NCI-H774 (cell line): Measurements from ENCODE around the gene ACSL3.
A peak's percentile ranks its signal among the peaks of the same experiment; 100 is the strongest.

ENCODE experiments used
- DNase-seq: peaks from one replicate; lab custom pipeline; 2025; lab: John Stamatoyannopoulos, UW

The ACSL3 gene

GRCh38 chr2:222879604-222879933, 18.7 kb downstream of the ACSL3 start:
- DNase-seq: no peak

- no peak for DNase-seq
Observed at GRCh38 chr2:222882484-222882928, 21.7 kb downstream of the ACSL3 start.

GRCh38 chr2:222883420-222883819, 22.6 kb downstream of the ACSL3 start:
- DNase-seq: no peak

- DNase-seq: no peak
Observed at GRCh38 chr2:222884114-222884771, 23.4 kb downstream of the ACSL3 start.

- DNase-seq: no peak
Observed at GRCh38 chr2:222884805-222885424, 24.1 kb downstream of the ACSL3 start.

- DNase-seq: no peak
Observed at GRCh38 chr2:222887124-222887523, 26.3 kb downstream of the ACSL3 start.

- DNase-seq: no peak
Observed at GRCh38 chr2:222888716-222889115, 27.9 kb downstream of the ACSL3 start.

- no peak for DNase-seq
Observed at GRCh38 chr2:222891890-222892289, 31.1 kb downstream of the ACSL3 start.

- DNase-seq: no peak
Observed at GRCh38 chr2:222892321-222892720, 31.5 kb downstream of the ACSL3 start.

GRCh38 chr2:222892761-222893160, 31.9 kb downstream of the ACSL3 start:
- no peak for DNase-seq

GRCh38 chr2:222893716-222894115, 32.9 kb downstream of the ACSL3 start:
- no peak for DNase-seq

- no peak for DNase-seq
Observed at GRCh38 chr2:222895144-222895543, 34.3 kb downstream of the ACSL3 start.

- DNase-seq: no peak
Observed at GRCh38 chr2:222897898-222898297, 37.1 kb downstream of the ACSL3 start.

GRCh38 chr2:222899413-222900181, 38.8 kb downstream of the ACSL3 start:
- no peak for DNase-seq

- no peak for DNase-seq
Observed at GRCh38 chr2:222900354-222900753, 39.5 kb downstream of the ACSL3 start.

- no peak for DNase-seq
Observed at GRCh38 chr2:222902660-222903059, 41.8 kb downstream of the ACSL3 start.

GRCh38 chr2:222903234-222904220, 42.7 kb downstream of the ACSL3 start:
- DNase-seq: peak; percentile 8

- DNase-seq: no peak
Observed at GRCh38 chr2:222904557-222905258, 43.9 kb downstream of the ACSL3 start.

- no peak for DNase-seq
Observed at GRCh38 chr2:222907048-222907447, 46.2 kb downstream of the ACSL3 start.

GRCh38 chr2:222907790-222908441, 47.1 kb downstream of the ACSL3 start:
- no peak for DNase-seq

GRCh38 chr2:222909286-222909685, 48.5 kb downstream of the ACSL3 start:
- no peak for DNase-seq
